Upper lobe of right lung (tissue), 1 donor: ENCODE data around the gene TMEM94. TPM values are rescaled to one million over a fixed set of nuclear protein-coding genes. Genes with fewer than 3 reads are reported as not detected.

ENCODE experiments used
- ATAC-seq: fragments of 200-7000 bp; cut with Tn5 transposase; one replicate; pipeline ENCODE4 v1.9.1; 2020; ENCODE audit warnings: mild to moderate bottlenecking, moderate library complexity
- DNase-seq: peaks from one replicate; pipeline ENCODE4 v3.0.0-alpha.2; 2020
- H3K27ac ChIP-seq: fragments of 200-600 bp; one replicate; pipeline ENCODE4 v1.8.0; 2022
- H3K27me3 ChIP-seq: fragments of 200-600 bp; one replicate; pipeline ENCODE4 v1.8.0; 2022; ENCODE audit warnings: mild to moderate bottlenecking
- H3K36me3 ChIP-seq: fragments of 200-600 bp; one replicate; pipeline ENCODE4 v1.8.0; 2022
- H3K4me1 ChIP-seq: fragments of 200-600 bp; one replicate; pipeline ENCODE4 v1.8.0; 2022
- H3K4me3 ChIP-seq: fragments of 200-600 bp; one replicate; pipeline ENCODE4 v1.8.0; 2022; ENCODE audit warnings: mild to moderate bottlenecking
- H3K9me3 ChIP-seq: fragments of 200-600 bp; one replicate; pipeline ENCODE4 v1.8.0; 2022
- intact Hi-C: fragments of 100-400 bp; cut with DNase I; formaldehyde crosslinking; loops from one replicate; pipeline ENCODE4 v1.11.0; 2022
- total RNA-seq: library from RNA; stranded (reverse); fragmentation: NEBNext Ultra II Directional; extraction: Animal tissue kit (Norgen Biotek cat#: 25700); gene quantifications from one replicate; pipeline ENCODE4 v1.2.1, GENCODE V29; 2021
- TF ChIP-seq, protein P1 (sequence below): fragments of 200-600 bp; IDR thresholded peaks from one replicate; pipeline ENCODE4 v1.8.0; 2022; ENCODE audit warnings: antibody characterized with exemption
- donor health status: DM: no; HTN: yes; CAD: no; lungs with severe emphysema.

Gene TMEM94
- total RNA-seq, 1 donor from 2014 or later, result 79.1 TPM

DNA sequence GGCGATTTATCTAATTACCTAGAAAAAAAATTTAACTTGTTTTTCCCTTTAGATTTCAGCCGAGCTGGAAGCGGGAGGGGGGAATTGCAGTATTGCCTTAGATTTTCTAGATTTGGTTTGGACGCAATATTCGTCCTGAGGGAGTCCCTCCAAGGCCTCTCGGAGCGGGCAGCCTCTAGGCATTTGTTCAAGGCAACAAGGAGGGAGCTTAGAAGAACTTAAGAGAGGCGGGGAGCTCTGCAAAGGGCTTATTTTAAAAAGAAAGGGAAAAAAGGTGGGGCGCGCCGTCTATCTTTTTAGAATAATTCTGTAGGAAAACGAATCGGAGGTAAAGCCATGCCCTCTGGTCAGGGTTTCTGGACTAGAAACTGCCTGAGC lies 407 bp upstream of the TMEM94 start:
- intact Hi-C loops, result no loop called here
- H3K36me3 ChIP-seq, result no peaks in the 10 kb centered on the region
- no peaks in the 10 kb centered on the region for H3K9me3 ChIP-seq
- peak overlapping the region; percentile 95 for H3K27ac ChIP-seq
- TF ChIP-seq, protein P1, sequence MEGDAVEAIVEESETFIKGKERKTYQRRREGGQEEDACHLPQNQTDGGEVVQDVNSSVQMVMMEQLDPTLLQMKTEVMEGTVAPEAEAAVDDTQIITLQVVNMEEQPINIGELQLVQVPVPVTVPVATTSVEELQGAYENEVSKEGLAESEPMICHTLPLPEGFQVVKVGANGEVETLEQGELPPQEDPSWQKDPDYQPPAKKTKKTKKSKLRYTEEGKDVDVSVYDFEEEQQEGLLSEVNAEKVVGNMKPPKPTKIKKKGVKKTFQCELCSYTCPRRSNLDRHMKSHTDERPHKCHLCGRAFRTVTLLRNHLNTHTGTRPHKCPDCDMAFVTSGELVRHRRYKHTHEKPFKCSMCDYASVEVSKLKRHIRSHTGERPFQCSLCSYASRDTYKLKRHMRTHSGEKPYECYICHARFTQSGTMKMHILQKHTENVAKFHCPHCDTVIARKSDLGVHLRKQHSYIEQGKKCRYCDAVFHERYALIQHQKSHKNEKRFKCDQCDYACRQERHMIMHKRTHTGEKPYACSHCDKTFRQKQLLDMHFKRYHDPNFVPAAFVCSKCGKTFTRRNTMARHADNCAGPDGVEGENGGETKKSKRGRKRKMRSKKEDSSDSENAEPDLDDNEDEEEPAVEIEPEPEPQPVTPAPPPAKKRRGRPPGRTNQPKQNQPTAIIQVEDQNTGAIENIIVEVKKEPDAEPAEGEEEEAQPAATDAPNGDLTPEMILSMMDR, result no peak
- ATAC-seq (peak; percentile 19), DNase-seq (no peak)
- peak overlapping the region; percentile 99 for H3K4me3 ChIP-seq
- H3K4me1 ChIP-seq, result peaks cover 24% of the 10 kb centered on the region
- H3K27me3 ChIP-seq, result no peaks in the 10 kb centered on the region

DNA sequence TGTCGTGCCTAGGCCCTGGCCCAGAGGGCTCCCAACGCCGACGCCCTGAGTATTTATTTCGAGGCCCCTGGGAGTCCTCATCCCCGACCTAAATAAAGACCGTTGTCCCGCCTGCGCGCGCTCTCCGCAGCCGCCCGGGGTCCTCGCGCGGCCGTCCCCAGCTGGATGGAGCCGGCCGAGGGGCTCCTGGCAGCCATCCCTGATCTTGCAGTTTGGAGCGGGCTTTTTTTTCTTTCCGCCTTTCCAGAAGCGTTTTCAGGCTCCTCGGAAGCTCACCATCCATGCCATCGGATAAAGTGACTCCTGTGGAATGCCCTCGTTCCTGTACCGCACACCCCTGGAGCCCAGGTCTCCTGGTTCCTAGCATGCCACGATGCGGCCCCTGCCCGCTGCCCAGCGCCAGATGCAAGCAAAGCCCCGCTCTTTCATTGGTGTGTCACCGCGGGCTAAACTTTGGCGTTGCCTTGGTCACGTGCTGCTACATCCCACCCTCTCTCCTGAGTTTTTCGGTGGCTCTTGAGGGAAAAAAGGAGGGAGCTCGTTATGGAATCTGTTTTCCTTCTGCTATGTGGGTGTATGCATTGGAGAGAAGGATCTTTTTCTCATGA lies 716 bp downstream of the TMEM94 start:
- intact Hi-C loops, result no loop called here
- no peaks in the 10 kb centered on the region for H3K36me3 ChIP-seq
- peak overlapping the region; percentile 99 for H3K4me3 ChIP-seq
- H3K27ac ChIP-seq, result peak overlapping the region; percentile 95
- TF ChIP-seq, protein P1, result no peak
- peak; percentile 7 for ATAC-seq
- peaks cover 24% of the 10 kb centered on the region for H3K4me1 ChIP-seq
- no peaks in the 10 kb centered on the region for H3K27me3 ChIP-seq
- DNase-seq, result peak; percentile 70
- H3K9me3 ChIP-seq, result no peaks in the 10 kb centered on the region

DNA sequence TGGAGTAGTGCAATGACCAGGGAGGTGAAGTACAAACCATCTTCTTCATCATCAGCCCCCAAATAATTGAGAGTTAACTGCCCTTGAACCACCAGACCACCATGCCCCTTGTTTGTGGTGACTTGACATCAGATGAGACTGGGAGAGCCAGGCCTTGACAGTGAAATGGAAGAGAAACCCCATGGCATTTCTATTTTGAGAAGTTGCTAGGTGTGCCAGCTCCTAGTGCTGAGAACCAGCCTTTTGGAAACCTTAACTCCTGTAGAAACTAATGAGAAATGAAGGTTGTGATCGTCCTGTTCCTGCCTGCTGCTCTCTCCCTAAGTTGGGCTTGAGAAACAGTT lies 2.8 kb downstream of the TMEM94 start:
- Histone ChIP-seq H3K36me3 (no peaks in the 10 kb centered on the region), H3K27ac (peak overlapping the region; percentile 67), H3K4me1 (peaks cover 24% of the 10 kb centered on the region), H3K4me3 (no peak overlapping the region), H3K27me3 (no peaks in the 10 kb centered on the region), H3K9me3 (no peaks in the 10 kb centered on the region)
- intact Hi-C loops, result no loop called here
- ATAC-seq (no peak), DNase-seq (no peak)
- TF ChIP-seq, protein P1, result no peak

DNA sequence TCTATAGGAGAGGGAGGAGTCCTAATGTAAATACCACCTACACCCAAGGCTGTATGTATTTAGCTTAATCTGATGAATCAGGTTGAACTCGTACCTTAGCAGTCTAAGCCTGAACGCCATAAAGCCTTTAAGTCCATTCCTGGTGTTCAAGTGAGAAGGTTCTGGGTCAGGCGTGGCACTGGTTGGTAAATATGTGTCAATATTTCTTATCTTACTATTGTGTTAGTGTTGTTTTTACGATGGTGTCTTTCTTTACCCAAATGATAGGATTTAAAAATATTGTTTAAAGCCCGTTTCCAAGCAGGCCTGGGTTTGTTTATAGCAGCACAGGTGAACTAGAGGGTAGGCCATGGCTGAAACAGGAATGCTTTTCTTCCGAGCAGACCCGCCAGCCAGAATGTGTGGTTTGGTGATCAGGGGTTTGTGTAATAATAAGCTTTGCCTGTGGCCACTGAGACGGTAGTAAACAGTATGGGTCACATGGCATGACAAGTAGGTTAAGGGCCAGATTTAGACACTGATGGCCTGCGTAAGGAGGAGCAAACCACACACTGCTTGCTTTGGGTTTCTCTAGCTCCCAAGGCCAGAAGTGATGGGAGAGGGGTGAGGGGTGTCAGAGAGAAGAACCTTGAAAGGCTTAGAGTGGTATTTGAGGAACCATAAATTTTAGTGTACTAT lies 3.3 kb downstream of the TMEM94 start:
- ATAC-seq (peak; percentile 70), DNase-seq (no peak)
- Histone ChIP-seq H3K9me3 (no peaks in the 10 kb centered on the region), H3K27me3 (no peaks in the 10 kb centered on the region), H3K4me1 (peaks cover 24% of the 10 kb centered on the region), H3K36me3 (no peaks in the 10 kb centered on the region), H3K27ac (peak overlapping the region; percentile 67), H3K4me3 (no peak overlapping the region)
- intact Hi-C loops, result no loop called here
- TF ChIP-seq, protein P1, result no peak

DNA sequence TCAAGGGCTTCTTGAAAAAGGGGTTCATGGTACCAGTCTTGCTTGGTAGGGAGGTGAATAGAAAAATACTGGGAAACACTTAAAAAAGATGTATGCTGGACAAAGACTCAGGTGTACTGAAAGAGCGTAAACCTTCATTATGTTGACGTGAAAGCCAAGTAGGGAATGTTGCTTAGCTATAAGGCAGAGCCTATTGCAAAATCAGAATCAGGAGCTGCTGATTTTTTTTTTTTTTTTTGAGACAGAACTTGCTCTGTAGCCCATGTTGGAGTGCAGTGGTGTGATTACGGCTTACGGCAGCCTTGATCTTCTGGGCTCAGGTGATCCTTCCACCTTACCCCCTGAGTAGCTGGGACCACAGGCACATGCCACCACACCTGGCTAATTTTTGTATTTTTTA lies 3.9 kb downstream of the TMEM94 start:
- H3K4me3 ChIP-seq, result no peak overlapping the region
- peaks cover 24% of the 10 kb centered on the region for H3K4me1 ChIP-seq
- H3K27ac ChIP-seq, result peak overlapping the region; percentile 67
- H3K36me3 ChIP-seq, result no peaks in the 10 kb centered on the region
- no peaks in the 10 kb centered on the region for H3K9me3 ChIP-seq
- no peaks in the 10 kb centered on the region for H3K27me3 ChIP-seq
- no peak for ATAC-seq
- DNase-seq, result no peak
- TF ChIP-seq, protein P1, result no peak
- intact Hi-C loops, result no loop called here
